Measurements from ENCODE around the gene SHROOM3. TPM values are rescaled to one million over a fixed set of nuclear protein-coding genes. Genes with fewer than 3 reads are reported as not detected.

The SHROOM3 gene
- total and polyA plus RNA-seq, 2 experiments from 2014 or later = 11.3 to 73.5 TPM

DNA sequence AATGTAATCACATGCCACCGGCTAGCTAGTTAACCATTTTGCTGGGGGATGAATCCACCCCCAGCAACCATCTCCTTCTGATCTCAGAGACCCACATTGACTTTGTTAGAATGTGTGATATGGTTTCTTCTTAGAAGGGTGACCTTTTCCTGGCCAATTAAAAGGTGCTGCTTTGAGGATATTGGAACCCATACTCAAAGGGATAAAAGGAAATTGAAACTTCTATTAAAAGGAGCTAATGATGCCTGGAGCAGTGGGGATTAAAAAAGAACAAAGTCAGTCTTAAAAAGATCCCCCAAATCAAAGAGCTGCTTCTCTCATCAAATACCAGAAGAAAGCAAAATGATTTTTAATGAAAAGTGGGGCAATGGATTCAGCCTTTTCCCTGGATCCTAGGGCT is 214.1 kb downstream of the SHROOM3 start:
- no peaks in the 10 kb centered on the region for H3K9me2 ChIP-seq (ENCODE audit: insufficient read depth)
- H3K36me3 ChIP-seq (ENCODE audit: insufficient read depth) = no peaks in the 10 kb centered on the region
- H2AFZ ChIP-seq = no peak overlapping the region
- no peak overlapping the region for H3K4me2 ChIP-seq
- ATAC-seq (no peak), DNase-seq (ENCODE audit: low spot score) (no peak)
- TF ChIP-seq ETS1 (IDR thresholded peaks at IDR 0.05) (no peak), STAT1 (IDR thresholded peaks at IDR 0.05; ENCODE audit: unreplicated experiment) (no peak), POLR2AphosphoS5 (IDR thresholded peaks at IDR 0.05; ENCODE audit: low read depth) (no peak), EZH2 (IDR thresholded peaks at IDR 0.05; ENCODE audit: low read depth, unreplicated experiment) (no peak), EZH2phosphoT487 (IDR thresholded peaks at IDR 0.05; ENCODE audit: unreplicated experiment) (no peak), JUNB (IDR thresholded peaks at IDR 0.05; ENCODE audit: unreplicated experiment) (no peak), NANOG (IDR thresholded peaks at IDR 0.05; ENCODE audit: borderline replicate concordance) (no peak)
- TF ChIP-seq, protein P1, sequence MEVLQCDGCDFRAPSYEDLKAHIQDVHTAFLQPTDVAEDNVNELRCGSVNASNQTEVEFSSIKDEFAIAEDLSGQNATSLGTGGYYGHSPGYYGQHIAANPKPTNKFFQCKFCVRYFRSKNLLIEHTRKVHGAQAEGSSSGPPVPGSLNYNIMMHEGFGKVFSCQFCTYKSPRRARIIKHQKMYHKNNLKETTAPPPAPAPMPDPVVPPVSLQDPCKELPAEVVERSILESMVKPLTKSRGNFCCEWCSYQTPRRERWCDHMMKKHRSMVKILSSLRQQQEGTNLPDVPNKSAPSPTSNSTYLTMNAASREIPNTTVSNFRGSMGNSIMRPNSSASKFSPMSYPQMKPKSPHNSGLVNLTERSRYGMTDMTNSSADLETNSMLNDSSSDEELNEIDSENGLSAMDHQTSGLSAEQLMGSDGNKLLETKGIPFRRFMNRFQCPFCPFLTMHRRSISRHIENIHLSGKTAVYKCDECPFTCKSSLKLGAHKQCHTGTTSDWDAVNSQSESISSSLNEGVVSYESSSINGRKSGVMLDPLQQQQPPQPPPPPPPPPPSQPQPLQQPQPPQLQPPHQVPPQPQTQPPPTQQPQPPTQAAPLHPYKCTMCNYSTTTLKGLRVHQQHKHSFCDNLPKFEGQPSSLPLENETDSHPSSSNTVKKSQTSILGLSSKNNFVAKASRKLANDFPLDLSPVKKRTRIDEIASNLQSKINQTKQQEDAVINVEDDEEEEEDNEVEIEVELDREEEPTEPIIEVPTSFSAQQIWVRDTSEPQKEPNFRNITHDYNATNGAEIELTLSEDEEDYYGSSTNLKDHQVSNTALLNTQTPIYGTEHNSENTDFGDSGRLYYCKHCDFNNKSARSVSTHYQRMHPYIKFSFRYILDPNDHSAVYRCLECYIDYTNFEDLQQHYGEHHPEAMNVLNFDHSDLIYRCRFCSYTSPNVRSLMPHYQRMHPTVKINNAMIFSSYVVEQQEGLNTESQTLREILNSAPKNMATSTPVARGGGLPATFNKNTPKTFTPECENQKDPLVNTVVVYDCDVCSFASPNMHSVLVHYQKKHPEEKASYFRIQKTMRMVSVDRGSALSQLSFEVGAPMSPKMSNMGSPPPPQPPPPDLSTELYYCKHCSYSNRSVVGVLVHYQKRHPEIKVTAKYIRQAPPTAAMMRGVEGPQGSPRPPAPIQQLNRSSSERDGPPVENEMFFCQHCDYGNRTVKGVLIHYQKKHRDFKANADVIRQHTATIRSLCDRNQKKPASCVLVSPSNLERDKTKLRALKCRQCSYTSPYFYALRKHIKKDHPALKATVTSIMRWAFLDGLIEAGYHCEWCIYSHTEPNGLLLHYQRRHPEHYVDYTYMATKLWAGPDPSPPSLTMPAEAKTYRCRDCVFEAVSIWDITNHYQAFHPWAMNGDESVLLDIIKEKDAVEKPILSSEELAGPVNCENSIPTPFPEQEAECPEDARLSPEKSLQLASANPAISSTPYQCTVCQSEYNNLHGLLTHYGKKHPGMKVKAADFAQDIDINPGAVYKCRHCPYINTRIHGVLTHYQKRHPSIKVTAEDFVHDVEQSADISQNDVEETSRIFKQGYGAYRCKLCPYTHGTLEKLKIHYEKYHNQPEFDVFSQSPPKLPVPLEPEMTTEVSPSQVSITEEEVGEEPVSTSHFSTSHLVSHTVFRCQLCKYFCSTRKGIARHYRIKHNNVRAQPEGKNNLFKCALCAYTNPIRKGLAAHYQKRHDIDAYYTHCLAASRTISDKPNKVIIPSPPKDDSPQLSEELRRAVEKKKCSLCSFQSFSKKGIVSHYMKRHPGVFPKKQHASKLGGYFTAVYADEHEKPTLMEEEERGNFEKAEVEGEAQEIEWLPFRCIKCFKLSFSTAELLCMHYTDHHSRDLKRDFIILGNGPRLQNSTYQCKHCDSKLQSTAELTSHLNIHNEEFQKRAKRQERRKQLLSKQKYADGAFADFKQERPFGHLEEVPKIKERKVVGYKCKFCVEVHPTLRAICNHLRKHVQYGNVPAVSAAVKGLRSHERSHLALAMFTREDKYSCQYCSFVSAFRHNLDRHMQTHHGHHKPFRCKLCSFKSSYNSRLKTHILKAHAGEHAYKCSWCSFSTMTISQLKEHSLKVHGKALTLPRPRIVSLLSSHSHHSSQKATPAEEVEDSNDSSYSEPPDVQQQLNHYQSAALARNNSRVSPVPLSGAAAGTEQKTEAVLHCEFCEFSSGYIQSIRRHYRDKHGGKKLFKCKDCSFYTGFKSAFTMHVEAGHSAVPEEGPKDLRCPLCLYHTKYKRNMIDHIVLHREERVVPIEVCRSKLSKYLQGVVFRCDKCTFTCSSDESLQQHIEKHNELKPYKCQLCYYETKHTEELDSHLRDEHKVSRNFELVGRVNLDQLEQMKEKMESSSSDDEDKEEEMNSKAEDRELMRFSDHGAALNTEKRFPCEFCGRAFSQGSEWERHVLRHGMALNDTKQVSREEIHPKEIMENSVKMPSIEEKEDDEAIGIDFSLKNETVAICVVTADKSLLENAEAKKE (CRISPR knock-in tag; IDR thresholded peaks at IDR 0.05) = no peak
- no peaks in the 10 kb centered on the region for H3K79me2 ChIP-seq (replicated peaks; ENCODE audit: insufficient read depth)
- H3K4me1 ChIP-seq (ENCODE audit: insufficient read depth) = no peaks in the 10 kb centered on the region
- Mint-ChIP-seq H3K9me3 (peaks cover 4% of the 10 kb centered on the region; the same call in 1 of the 3 replicates), H3K27me3 (ENCODE audit: insufficient read depth, low read depth, poor library complexity) (no peaks in the 10 kb centered on the region), H3K27ac (no peak overlapping the region), H3K4me3 (no peak overlapping the region), H3K4me1 (no peaks in the 10 kb centered on the region), H3K36me3 (ENCODE audit: low read depth) (no peaks in the 10 kb centered on the region)
- no peaks in the 10 kb centered on the region for H4K20me1 ChIP-seq (replicated peaks; ENCODE audit: insufficient read depth)
- H3K27ac ChIP-seq (ENCODE audit: low read depth) = no peak overlapping the region
- H3K27me3 ChIP-seq (ENCODE audit: insufficient read depth) = no peaks in the 10 kb centered on the region
- H3K4me3 ChIP-seq = no peak overlapping the region
- no peaks in the 10 kb centered on the region for H3F3A ChIP-seq (replicated peaks; ENCODE audit: low read depth)

All from GM23338 (cell line).